Measurements from ENCODE around the gene FAT1.

Gene FAT1

DNA sequence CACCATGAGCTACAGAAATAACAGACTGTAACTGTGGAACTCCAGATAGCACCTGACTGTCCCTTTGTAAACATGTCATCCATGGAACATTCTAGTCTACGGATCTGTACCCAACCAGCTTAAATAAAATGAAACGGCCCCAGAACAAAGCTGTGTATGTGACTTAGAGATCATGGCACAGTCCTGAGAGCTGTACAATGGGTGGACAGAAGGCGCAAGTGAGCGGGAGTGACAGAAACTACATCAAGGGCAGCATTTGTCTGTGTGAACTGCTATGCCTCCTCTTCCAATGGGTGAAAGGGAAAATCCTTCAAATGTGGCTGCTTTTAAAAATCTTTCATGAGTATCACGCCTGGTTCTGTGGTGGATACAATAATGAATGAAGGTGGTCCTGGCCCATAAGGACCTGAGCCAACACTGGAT lies 72.5 kb downstream of the FAT1 start:
- TF ChIP-seq TARDBP (IDR thresholded peaks at IDR 0.05) (no peak), FOXA1 (IDR thresholded peaks at IDR 0.05) (no peak), SP1 (IDR thresholded peaks at IDR 0.05) (no peak)
- ChIA-PET POLR2A (interaction anchor here (1.3 kb wide), 1 partner anchor 72 kb away, joined by 5 read pairs; the partner anchor contains the start of gene FAT1), CTCF (interaction anchor here (1.8 kb wide), 1 partner anchor 18 kb away, joined by 4 read pairs; no protein-coding TSS in a partner anchor)
- DNase-seq (ENCODE audit: extremely low spot score) = peak; percentile 10

DNA sequence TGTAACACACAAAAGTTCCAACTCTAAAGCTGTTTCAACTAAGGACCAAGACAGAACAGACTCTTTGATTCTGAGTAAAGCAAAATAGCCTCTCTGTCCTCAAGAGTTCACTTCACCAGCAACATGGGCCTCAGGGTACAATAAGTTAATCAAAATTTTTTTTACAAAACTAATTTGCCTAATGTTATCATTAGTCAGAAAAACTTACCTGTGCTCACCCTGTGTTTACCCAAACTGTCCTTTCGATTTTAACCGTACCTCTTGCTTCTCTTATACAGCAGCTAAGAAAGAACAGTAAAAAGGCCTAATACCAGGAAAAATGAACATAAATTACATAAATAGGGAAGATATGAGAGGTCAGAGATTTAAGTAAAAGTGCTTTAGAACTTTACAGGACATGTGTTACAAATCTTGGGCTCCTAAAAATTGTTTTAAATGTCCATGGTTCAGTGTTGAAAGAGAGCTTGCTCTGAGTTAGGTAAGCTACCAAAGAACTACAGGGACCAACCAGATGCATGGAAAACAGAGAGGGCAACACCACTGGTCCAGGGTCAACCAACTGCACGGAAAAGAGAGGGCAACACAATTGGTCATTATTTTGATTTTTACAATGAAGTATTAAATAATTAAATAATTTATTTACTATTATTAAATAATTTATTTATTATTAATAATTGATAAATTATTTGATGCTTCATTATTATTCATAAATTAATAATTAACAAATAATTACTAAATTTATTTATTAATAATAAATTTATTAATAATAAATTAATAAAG lies 73.1 kb downstream of the FAT1 start:
- POLR2A ChIA-PET = interaction anchor here (1.3 kb wide), 1 partner anchor 73 kb away, joined by 5 read pairs; the partner anchor contains the start of gene FAT1
- no peak for DNase-seq (ENCODE audit: extremely low spot score)
- TF ChIP-seq L3MBTL2 (conservative IDR thresholded peaks at IDR 0.05) (no peak), BHLHE40 (IDR thresholded peaks at IDR 0.05; ENCODE audit: borderline replicate concordance) (no peak), FOXM1 (IDR thresholded peaks at IDR 0.05; ENCODE audit: borderline replicate concordance) (no peak), SUZ12 (IDR thresholded peaks at IDR 0.05) (no peak)
- CTCF ChIA-PET = interaction anchor here (1.8 kb wide), 1 partner anchor 19 kb away, joined by 4 read pairs; no protein-coding TSS in a partner anchor

DNA sequence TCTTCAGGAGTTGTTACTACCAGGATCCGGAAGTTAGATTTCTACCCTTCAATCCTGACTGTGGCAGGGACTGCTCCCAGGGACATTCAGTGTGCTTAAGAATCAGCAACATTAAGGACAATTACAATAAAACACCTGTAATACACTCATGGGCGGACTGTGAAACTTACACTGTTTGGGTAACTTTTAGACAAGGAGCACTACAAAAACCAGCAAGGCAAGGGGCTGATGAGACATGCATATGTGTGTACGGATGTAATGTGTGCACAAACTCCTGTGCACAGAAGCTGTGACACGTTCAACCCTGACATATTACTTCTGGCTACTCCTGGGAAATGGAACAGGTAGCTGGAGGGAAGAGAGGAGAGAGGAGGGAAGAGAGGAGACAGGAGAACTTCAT lies 75.8 kb downstream of the FAT1 start:
- POLR2A ChIA-PET = no interaction called here
- CTCF ChIA-PET = no interaction called here
- no peak for DNase-seq (ENCODE audit: extremely low spot score)
- TF ChIP-seq SP1 (IDR thresholded peaks at IDR 0.05) (no peak), NFRKB (IDR thresholded peaks at IDR 0.05) (no peak), TARDBP (IDR thresholded peaks at IDR 0.05) (no peak), FOXK2 (IDR thresholded peaks at IDR 0.05) (no peak), ELF4 (IDR thresholded peaks at IDR 0.05) (no peak), HDGF (IDR thresholded peaks at IDR 0.05; ENCODE audit: borderline replicate concordance) (no peak), FOXM1 (IDR thresholded peaks at IDR 0.05; ENCODE audit: borderline replicate concordance) (no peak), BHLHE40 (IDR thresholded peaks at IDR 0.05; ENCODE audit: borderline replicate concordance) (no peak)
- TF ChIP-seq, protein P1, sequence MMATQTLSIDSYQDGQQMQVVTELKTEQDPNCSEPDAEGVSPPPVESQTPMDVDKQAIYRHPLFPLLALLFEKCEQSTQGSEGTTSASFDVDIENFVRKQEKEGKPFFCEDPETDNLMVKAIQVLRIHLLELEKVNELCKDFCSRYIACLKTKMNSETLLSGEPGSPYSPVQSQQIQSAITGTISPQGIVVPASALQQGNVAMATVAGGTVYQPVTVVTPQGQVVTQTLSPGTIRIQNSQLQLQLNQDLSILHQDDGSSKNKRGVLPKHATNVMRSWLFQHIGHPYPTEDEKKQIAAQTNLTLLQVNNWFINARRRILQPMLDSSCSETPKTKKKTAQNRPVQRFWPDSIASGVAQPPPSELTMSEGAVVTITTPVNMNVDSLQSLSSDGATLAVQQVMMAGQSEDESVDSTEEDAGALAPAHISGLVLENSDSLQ (IDR thresholded peaks at IDR 0.05) = no peak

DNA sequence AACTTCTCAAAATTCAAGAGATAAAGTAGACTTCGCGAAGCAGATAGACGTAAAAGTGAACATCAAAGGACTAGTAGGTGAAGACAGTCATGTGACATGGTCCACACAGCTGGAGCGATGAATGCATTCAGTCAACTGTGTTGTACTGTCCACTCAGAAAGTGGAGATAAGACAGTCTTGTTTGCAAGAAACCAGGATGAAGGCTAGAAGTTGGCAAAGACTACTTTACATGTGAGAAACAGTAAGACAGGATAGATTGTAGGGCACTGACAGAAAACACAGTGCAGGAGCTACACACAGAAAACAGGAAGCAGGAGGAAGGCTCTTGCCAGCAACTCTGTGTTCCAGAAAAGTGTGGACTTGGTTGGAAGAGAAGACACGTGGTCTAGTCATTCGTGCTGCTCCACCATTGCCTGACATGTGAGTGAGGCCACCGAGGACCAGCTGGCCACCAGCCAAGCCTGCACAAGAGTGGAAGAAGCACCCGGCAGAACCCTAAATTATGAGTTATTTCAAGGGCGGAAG lies 78.9 kb downstream of the FAT1 start:
- CTCF ChIA-PET = interaction anchor here (0.6 to 1.3 kb wide), 2 partner anchors 81 to 171 kb away, joined by 3 read pairs; no protein-coding TSS in a partner anchor
- TF ChIP-seq ELF4 (IDR thresholded peaks at IDR 0.05) (no peak), FOXA1 (IDR thresholded peaks at IDR 0.05) (no peak), CTBP1 (IDR thresholded peaks at IDR 0.05; ENCODE audit: borderline replicate concordance) (no peak), SP1 (IDR thresholded peaks at IDR 0.05) (no peak), FOXK2 (IDR thresholded peaks at IDR 0.05) (no peak), BHLHE40 (IDR thresholded peaks at IDR 0.05; ENCODE audit: borderline replicate concordance) (no peak), SUZ12 (IDR thresholded peaks at IDR 0.05) (no peak), FOXM1 (IDR thresholded peaks at IDR 0.05; ENCODE audit: borderline replicate concordance) (no peak), ZNF384 (IDR thresholded peaks at IDR 0.05) (no peak)
- TF ChIP-seq, protein P1 (IDR thresholded peaks at IDR 0.05) = no peak
- no peak for DNase-seq (ENCODE audit: extremely low spot score)
- POLR2A ChIA-PET = no interaction called here

DNA sequence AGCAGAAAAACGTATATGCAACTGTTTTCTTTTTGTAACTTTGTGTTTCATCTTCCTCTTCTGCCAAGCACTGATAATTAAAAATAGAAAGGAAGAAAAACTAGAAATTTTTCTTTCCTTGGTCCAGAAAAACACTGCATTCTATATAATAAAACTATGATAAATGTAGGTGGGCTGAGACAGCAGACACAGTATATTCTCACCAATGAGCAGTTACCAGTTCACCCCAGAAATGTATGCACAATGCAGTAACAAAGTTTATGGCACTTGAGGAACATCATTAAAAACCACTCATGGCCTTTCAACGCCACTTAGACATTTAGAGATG lies 79.4 kb downstream of the FAT1 start:
- ChIA-PET POLR2A (no interaction called here), CTCF (interaction anchor here (0.6 to 1.3 kb wide), 2 partner anchors 81 to 171 kb away, joined by 3 read pairs; no protein-coding TSS in a partner anchor)
- DNase-seq (ENCODE audit: extremely low spot score) = no peak
- TF ChIP-seq FOXA1 (IDR thresholded peaks at IDR 0.05) = no peak
- TF ChIP-seq, protein P1 (IDR thresholded peaks at IDR 0.05) = no peak
- TF ChIP-seq ZNF384 (IDR thresholded peaks at IDR 0.05) = no peak
- TF ChIP-seq FOXM1 (IDR thresholded peaks at IDR 0.05; ENCODE audit: borderline replicate concordance) = no peak
- TF ChIP-seq SP1 (IDR thresholded peaks at IDR 0.05) = no peak
- TF ChIP-seq SUZ12 (IDR thresholded peaks at IDR 0.05) = no peak
- TF ChIP-seq ELF4 (IDR thresholded peaks at IDR 0.05) = no peak
- no peak for TF ChIP-seq CTBP1 (IDR thresholded peaks at IDR 0.05; ENCODE audit: borderline replicate concordance)
- TF ChIP-seq HDGF (IDR thresholded peaks at IDR 0.05; ENCODE audit: borderline replicate concordance) = no peak
- no peak for TF ChIP-seq ARNT (IDR thresholded peaks at IDR 0.05)
- no peak for TF ChIP-seq BHLHE40 (IDR thresholded peaks at IDR 0.05; ENCODE audit: borderline replicate concordance)
- no peak for TF ChIP-seq L3MBTL2 (conservative IDR thresholded peaks at IDR 0.05)
- no peak for TF ChIP-seq FOXK2 (IDR thresholded peaks at IDR 0.05)
- no peak for TF ChIP-seq NFRKB (IDR thresholded peaks at IDR 0.05)
- TF ChIP-seq TARDBP (IDR thresholded peaks at IDR 0.05) = no peak
- TF ChIP-seq LEF1 (IDR thresholded peaks at IDR 0.05; ENCODE audit: borderline replicate concordance) = no peak

DNA sequence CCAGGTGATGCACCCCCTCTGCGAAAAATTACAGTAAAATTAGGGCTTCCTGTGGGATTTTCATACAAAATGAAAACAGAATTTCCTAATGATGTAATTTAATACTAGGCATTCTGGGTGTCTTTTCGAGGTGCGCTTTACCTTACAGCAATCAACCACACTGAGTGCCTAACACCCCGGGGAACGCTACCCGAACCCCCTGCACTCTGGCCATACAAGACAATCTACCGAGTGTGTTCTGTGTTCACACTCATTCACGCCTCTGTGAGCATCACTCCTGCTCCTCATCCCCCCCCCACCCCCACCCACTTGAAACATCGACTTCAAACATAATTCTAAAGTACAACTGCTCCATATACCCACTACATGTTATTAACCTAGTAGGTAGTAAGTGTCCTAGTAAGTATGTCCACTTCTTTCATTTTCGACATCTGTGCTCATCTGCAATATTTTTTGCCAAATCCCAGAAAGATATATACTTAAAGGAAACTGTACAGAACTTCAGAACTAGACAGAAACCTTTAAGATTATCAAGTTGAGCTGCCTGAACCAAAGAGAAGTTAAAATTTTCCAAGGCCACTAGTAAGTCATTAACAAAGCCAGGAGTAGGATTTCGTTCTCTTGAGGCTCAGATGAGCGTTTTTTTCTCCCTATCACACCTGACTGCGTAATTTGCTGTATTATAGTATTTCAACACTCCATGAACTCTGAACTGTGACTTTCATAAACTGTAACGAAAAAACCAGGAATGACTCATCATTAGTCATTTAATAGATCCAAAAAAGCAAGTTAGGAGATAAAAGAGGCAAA lies 80.0 kb downstream of the FAT1 start:
- CTCF ChIA-PET = no interaction called here
- POLR2A ChIA-PET = no interaction called here
- no peak for DNase-seq (ENCODE audit: extremely low spot score)
- TF ChIP-seq FOXA1 (IDR thresholded peaks at IDR 0.05) (no peak), LEF1 (IDR thresholded peaks at IDR 0.05; ENCODE audit: borderline replicate concordance) (no peak), FOXM1 (IDR thresholded peaks at IDR 0.05; ENCODE audit: borderline replicate concordance) (no peak), ARNT (IDR thresholded peaks at IDR 0.05) (no peak), HDGF (IDR thresholded peaks at IDR 0.05; ENCODE audit: borderline replicate concordance) (no peak), ELF4 (IDR thresholded peaks at IDR 0.05) (no peak), BHLHE40 (IDR thresholded peaks at IDR 0.05; ENCODE audit: borderline replicate concordance) (no peak), SP1 (IDR thresholded peaks at IDR 0.05) (no peak), SUZ12 (IDR thresholded peaks at IDR 0.05) (no peak), NFRKB (IDR thresholded peaks at IDR 0.05) (no peak), TARDBP (IDR thresholded peaks at IDR 0.05) (no peak), FOXK2 (IDR thresholded peaks at IDR 0.05) (no peak)
